HCT116 (cell line): ENCODE results near the gene FAM117A. TPM values are rescaled to one million over a fixed set of nuclear protein-coding genes. Genes with fewer than 3 reads are reported as not detected.

Experiments used
- ATAC-seq: fragments of 200-7000 bp; cut with Tn5 transposase; 2 replicates; pipeline ENCODE4 v1.9.1; 2020; ENCODE audit warnings: mild to moderate bottlenecking, moderate library complexity
- BruUV-seq: library from RNA; stranded (reverse); fragments of 400-500 nt; replicated peaks from 2 replicates; lab custom pipeline; 2021; lab: Mats Ljungman, UMichigan
- CTCF ChIA-PET: fragments of 300-600 bp; sonication (Branson Sonifier 250); formaldehyde crosslinking; loops from one replicate; lab custom pipeline; 2021; ENCODE audit warnings: antibody characterized with exemption; lab: Charles Lee
- POLR2A ChIA-PET: fragments of 300-600, 350-600 bp; sonication (Branson Sonifier 250); formaldehyde crosslinking; loops from one replicate; lab custom pipeline; 2021; ENCODE audit warnings: antibody characterized with exemption; lab: Charles Lee
- RAD21 ChIA-PET, 2 experiments: fragments of 300-600 bp; sonication (Branson Sonifier 250); formaldehyde crosslinking; loops; one replicate each; lab custom pipeline; 2023; ENCODE audit warnings: low total read pairs in 2 of 2; ENCODE audit not compliant: uncharacterized antibody in 2 of 2, unreplicated experiment in 2 of 2, low non-redundant PET in 1 of 2; lab: Charles Lee
- DNase-seq: peaks from one replicate; pipeline ENCODE4 v3.0.0-alpha.2; 2010; ENCODE audit warnings: low read depth, low spot score
- H2AFZ ChIP-seq: fragments of 200-600 bp; shearing (Covaris generic), sonication (generic); 2 replicates; pipeline ENCODE4 v1.6.1; 2017; ENCODE audit warnings: low read depth, mixed run types, mixed read lengths, antibody characterized with exemption, low read length; ENCODE audit not compliant: poor library complexity, severe bottlenecking
- H3K27ac ChIP-seq: 2 replicates; pipeline ENCODE4 v1.5.1; 2012; ENCODE audit warnings: low read depth, low read length
- H3K27me3 ChIP-seq: fragments of 200-600 bp; sonication (generic); 2 replicates; pipeline ENCODE4 v1.6.1; 2016; ENCODE audit warnings: mixed run types, low read length, mixed read lengths; ENCODE audit not compliant: insufficient read depth
- H3K36me3 ChIP-seq, 2 experiments: fragments of 200-500 bp in 1 of 2; fragments of 200-600 bp in 1 of 2; sonication (Bioruptor generic) in 1 of 2; sonication (generic) in 1 of 2; 2 replicates each; pipeline versions ENCODE4 v1.5.1 to v1.6.1; 2014 to 2016; ENCODE audit warnings: low read length in 2 of 2, inconsistent platforms in 1 of 2, mixed read lengths in 1 of 2, mixed run types in 1 of 2; ENCODE audit not compliant: insufficient read depth in 2 of 2, control insufficient read depth in 1 of 2
- H3K4me1 ChIP-seq, 2 experiments: fragments of 200-600 bp in 1 of 2; sonication (generic) in 1 of 2; 2 replicates each; pipeline versions ENCODE4 v1.5.1 to v1.6.1; 2012 to 2017; ENCODE audit warnings: low read length in 2 of 2, inconsistent platforms in 1 of 2, mild to moderate bottlenecking in 1 of 2, mixed read lengths in 1 of 2, mixed run types in 1 of 2, moderate library complexity in 1 of 2; ENCODE audit not compliant: insufficient read depth in 2 of 2, control insufficient read depth in 1 of 2
- H3K4me2 ChIP-seq: fragments of 200-600 bp; sonication (generic); 2 replicates; pipeline ENCODE4 v1.6.1; 2017; ENCODE audit warnings: mixed run types, low read length, mixed read lengths
- H3K4me3 ChIP-seq, 2 experiments: fragments of 200-600 bp in 1 of 2; sonication (generic) in 1 of 2; replicated peaks in 1 of 2; 2 replicates each; pipeline ENCODE4 v1.5.1; 2011 to 2016; ENCODE audit warnings: low read length in 2 of 2, control low read depth in 1 of 2, low read depth in 1 of 2, mild to moderate bottlenecking in 1 of 2, mixed read lengths in 1 of 2, mixed run types in 1 of 2
- H3K79me2 ChIP-seq: fragments of 200-600 bp; sonication (generic); 2 replicates; pipeline ENCODE4 v1.6.1; 2017; ENCODE audit warnings: mild to moderate bottlenecking, mixed run types, low read length, moderate library complexity, mixed read lengths; ENCODE audit not compliant: insufficient read depth
- H3K9ac ChIP-seq: fragments of 200-600 bp; sonication (generic); 2 replicates; pipeline ENCODE4 v1.6.1; 2016; ENCODE audit warnings: low read length, mixed read lengths
- H3K9me2 ChIP-seq: fragments of 200-600 bp; sonication (generic), shearing (Covaris generic); 2 replicates; pipeline ENCODE4 v1.6.1; 2017; ENCODE audit warnings: mixed run types, mild to moderate bottlenecking, moderate library complexity; ENCODE audit not compliant: insufficient read depth
- H3K9me3 ChIP-seq, 2 experiments: fragments of 200-500 bp in 1 of 2; fragments of 200-600 bp in 1 of 2; sonication (Bioruptor generic) in 1 of 2; sonication (generic) in 1 of 2; 2 replicates each; pipeline ENCODE4 v1.6.1; 2014 to 2017; ENCODE audit warnings: low read length in 2 of 2, mixed read lengths in 2 of 2, inconsistent platforms in 1 of 2, low read depth in 1 of 2, mild to moderate bottlenecking in 1 of 2, mixed run types in 1 of 2, moderate library complexity in 1 of 2; ENCODE audit not compliant: control insufficient read depth in 1 of 2, insufficient read depth in 1 of 2
- H4K20me1 ChIP-seq: fragments of 200-600 bp; sonication (generic), shearing (Covaris generic); 2 replicates; pipeline ENCODE4 v1.6.1; 2017; ENCODE audit warnings: mixed run types, mild to moderate bottlenecking, moderate library complexity; ENCODE audit not compliant: insufficient read depth
- ATF3 ChIP-seq: IDR thresholded peaks from 2 replicates; pipeline ENCODE4 v1.6.1; 2012
- CBX3 ChIP-seq: IDR thresholded peaks from 2 replicates; pipeline ENCODE4 v1.6.1; 2012; ENCODE audit warnings: low read depth
- CEBPB ChIP-seq: IDR thresholded peaks from 2 replicates; pipeline ENCODE4 v1.6.1; 2012; ENCODE audit warnings: low read depth
- CTCF ChIP-seq, 3 experiments: fragments of 200-600 bp in 1 of 3; sonication (generic) in 1 of 3; IDR thresholded peaks in 2 of 3; conservative IDR thresholded peaks in 1 of 3; 2 replicates each; pipeline ENCODE4 v1.5.1; 2012 to 2017; ENCODE audit warnings: low read depth in 2 of 3, low read length in 2 of 3, antibody characterized with exemption in 1 of 3, borderline replicate concordance in 1 of 3, control low read depth in 1 of 3, mild to moderate bottlenecking in 1 of 3, mixed read lengths in 1 of 3, mixed run types in 1 of 3, moderate library complexity in 1 of 3; ENCODE audit not compliant: insufficient read depth in 1 of 3
- EGR1 ChIP-seq: IDR thresholded peaks from 2 replicates; pipeline ENCODE4 v1.6.1; 2012; ENCODE audit warnings: low read depth
- FOSL1 ChIP-seq: IDR thresholded peaks from 2 replicates; pipeline ENCODE4 v1.6.1; 2012; ENCODE audit warnings: low read depth
- MAX ChIP-seq: IDR thresholded peaks from 2 replicates; pipeline ENCODE4 v1.6.1; 2012
- POLR2A ChIP-seq: IDR thresholded peaks from 2 replicates; pipeline ENCODE4 v1.7.0; 2011; ENCODE audit warnings: borderline replicate concordance; ENCODE audit not compliant: insufficient read depth, insufficient read length; ENCODE audit errors: extremely low read depth
- SIN3A ChIP-seq: IDR thresholded peaks from 2 replicates; pipeline ENCODE4 v1.6.1; 2012; ENCODE audit warnings: low read depth
- SRF ChIP-seq: IDR thresholded peaks from 2 replicates; pipeline ENCODE4 v1.6.1; 2012; ENCODE audit warnings: low read depth
- YY1 ChIP-seq: IDR thresholded peaks from 2 replicates; pipeline ENCODE4 v1.6.1; 2011; ENCODE audit warnings: low read length, low read depth, moderate library complexity, mild to moderate bottlenecking; ENCODE audit not compliant: insufficient replicate concordance; ENCODE audit errors: extremely low read depth
- ZBTB33 ChIP-seq: IDR thresholded peaks from 2 replicates; pipeline ENCODE4 v1.6.1; 2011; ENCODE audit warnings: mild to moderate bottlenecking, low read length, moderate library complexity; ENCODE audit not compliant: insufficient replicate concordance; ENCODE audit errors: extremely low read depth
- ZNF274 ChIP-seq: fragments of 200-500 bp; sonication (Bioruptor generic); IDR thresholded peaks from 2 replicates; pipeline ENCODE4 v1.6.1; 2014; ENCODE audit warnings: mild to moderate bottlenecking, low read depth, low read length, inconsistent platforms
- intact Hi-C: fragments of 100-400 bp; cut with micrococcal nuclease; formaldehyde crosslinking; loops from 2 replicates; pipeline ENCODE4 v1.10.0; 2022
- total RNA-seq: library from RNA; stranded (reverse); gene quantifications from one replicate; pipeline ENCODE4 v1.2.1, GENCODE V29; 2021; ENCODE audit not compliant: unreplicated experiment

Gene FAM117A
- total RNA-seq, 1 experiment from 2014 or later, result 12.8 TPM

- intact Hi-C loops, result no loop called here
- no peak for ATAC-seq
- H3K36me3 ChIP-seq, result no peaks in the 10 kb centered on the region
- H3K27ac ChIP-seq, result no peak overlapping the region
- no peak overlapping the region for H3K4me3 ChIP-seq
- no peaks in the 10 kb centered on the region for H4K20me1 ChIP-seq
- H3K4me1 ChIP-seq, result no peaks in the 10 kb centered on the region
- no peak overlapping the region for H3K9ac ChIP-seq
- H3K4me2 ChIP-seq, result no peak overlapping the region
- H2AFZ ChIP-seq, result no peak overlapping the region
- H3K9me3 ChIP-seq, result no peaks in the 10 kb centered on the region
- no peaks in the 10 kb centered on the region for H3K9me2 ChIP-seq
- H3K27me3 ChIP-seq, result no peaks in the 10 kb centered on the region
- no peak for TF ChIP-seq POLR2A
- no peak for TF ChIP-seq ZBTB33
- no peak for TF ChIP-seq ATF3
- no peak for TF ChIP-seq CBX3
- TF ChIP-seq YY1, result no peak
- TF ChIP-seq CEBPB, result no peak
- TF ChIP-seq SIN3A, result no peak
- TF ChIP-seq CTCF (IDR thresholded peaks at IDR 0.05 in 2 of 3, conservative IDR thresholded peaks at IDR 0.05 in 1 of 3; ENCODE audit: borderline replicate concordance in 1 of 3, insufficient read depth in 1 of 3, low read depth in 2 of 3, low read length in 2 of 3), result no peak
- TF ChIP-seq SRF, result no peak
- no peak for TF ChIP-seq FOSL1
- no peak for TF ChIP-seq EGR1
- TF ChIP-seq MAX, result no peak
- no peak for TF ChIP-seq ZNF274
- TF ChIP-seq, all 23 proteins: peak for 0
- no peak for DNase-seq
- ChIA-PET POLR2A (no interaction called here), CTCF (no interaction called here), RAD21 (no interaction called here)
- no TSS peak for BruUV-seq
- no peaks in the 10 kb centered on the region for H3K79me2 ChIP-seq
These were observed 33.0 kb downstream of the FAM117A start for GRCh38 chr17:49730785-49731434.
